DMS153 treated with DMSO at 0.1 percent for 48 hours (cell line): Measurements from ENCODE around the gene SOX8.

ENCODE experiments used
- DNase-seq: peaks from one replicate; lab custom pipeline; 2025; ENCODE audit not compliant: unreplicated experiment; lab: John Stamatoyannopoulos, UW

The SOX8 gene

GRCh38 chr16:986411-986810 lies 4.8 kb downstream of the SOX8 start:
- DNase-seq, result no peak

- no peak for DNase-seq
Measured at GRCh38 chr16:986925-987582, 5.5 kb downstream of the SOX8 start.

- no peak for DNase-seq
Measured at GRCh38 chr16:987906-988305, 6.3 kb downstream of the SOX8 start.

- DNase-seq, result no peak
Measured at GRCh38 chr16:988471-989353, 7.1 kb downstream of the SOX8 start.

- DNase-seq, result no peak
Measured at GRCh38 chr16:989354-989814, 7.8 kb downstream of the SOX8 start.

- no peak for DNase-seq
Measured at GRCh38 chr16:990516-991291, 9.1 kb downstream of the SOX8 start.

GRCh38 chr16:991345-991744 lies 9.8 kb downstream of the SOX8 start:
- no peak for DNase-seq

- DNase-seq, result no peak
Measured at GRCh38 chr16:991773-992172, 10.2 kb downstream of the SOX8 start.

- DNase-seq, result no peak
Measured at GRCh38 chr16:993731-994130, 12.2 kb downstream of the SOX8 start.

GRCh38 chr16:995087-995486 lies 13.5 kb downstream of the SOX8 start:
- DNase-seq, result no peak

- DNase-seq, result no peak
Measured at GRCh38 chr16:995783-996182, 14.2 kb downstream of the SOX8 start.

GRCh38 chr16:996681-997080 lies 15.1 kb downstream of the SOX8 start:
- no peak for DNase-seq

- DNase-seq, result no peak
Measured at GRCh38 chr16:997440-998051, 16.0 kb downstream of the SOX8 start.

- no peak for DNase-seq
Measured at GRCh38 chr16:998211-998610, 16.6 kb downstream of the SOX8 start.

- DNase-seq, result no peak
Measured at GRCh38 chr16:998615-999014, 17.0 kb downstream of the SOX8 start.

- no peak for DNase-seq
Measured at GRCh38 chr16:999677-1000076, 18.1 kb downstream of the SOX8 start.

GRCh38 chr16:1000608-1001007 lies 19.0 kb downstream of the SOX8 start:
- DNase-seq, result no peak

GRCh38 chr16:1001096-1001495 lies 19.5 kb downstream of the SOX8 start:
- no peak for DNase-seq

- DNase-seq, result no peak
Measured at GRCh38 chr16:1002399-1003166, 21.0 kb downstream of the SOX8 start.
